Vagina (tissue), 2 donors: ENCODE measurements around the gene HECTD4. TPM values are rescaled to one million over a fixed set of nuclear protein-coding genes. Genes with fewer than 3 reads are reported as not detected.

Experiments
- DNase-seq, 2 donors: peaks; one replicate each; pipeline ENCODE4 v3.0.0-alpha.2; 2017; ENCODE audit errors: extremely low spot score in 2 of 2
- H3K27ac ChIP-seq: fragments of 200-600 bp; sonication (generic); one replicate; pipeline ENCODE4 v1.5.1; 2019
- H3K27me3 ChIP-seq: fragments of 200-600 bp; sonication (generic); one replicate; pipeline ENCODE4 v1.5.1; 2019
- H3K36me3 ChIP-seq, 2 donors: fragments of 200-600 bp; sonication (generic); one replicate each; pipeline ENCODE4 v1.5.1; 2017 to 2019
- H3K4me1 ChIP-seq: fragments of 200-600 bp; sonication (generic); one replicate; pipeline ENCODE4 v1.5.1; 2019
- H3K4me3 ChIP-seq, 2 donors: fragments of 200-600 bp; sonication (generic); 1 replicate in 1 of 2; 2 replicates in 1 of 2; pipeline ENCODE4 v1.5.1; 2016 to 2019
- H3K9me3 ChIP-seq: fragments of 200-600 bp; sonication (generic); one replicate; pipeline ENCODE4 v1.5.1; 2019
- POLR2A ChIP-seq, 2 donors: fragments of 450-650 bp; IDR thresholded peaks; one replicate each; pipeline ENCODE4 v1.6.1; 2017; ENCODE audit warnings: antibody characterized with exemption in 2 of 2, mild to moderate bottlenecking in 2 of 2, moderate library complexity in 2 of 2
- POLR2AphosphoS5 ChIP-seq, 2 donors: sonication (generic); formaldehyde crosslinking; IDR thresholded peaks; one replicate each; pipeline ENCODE4 v1.9.0; 2017; ENCODE audit warnings: antibody characterized with exemption in 2 of 2, mild to moderate bottlenecking in 2 of 2, low read depth in 1 of 2; ENCODE audit not compliant: insufficient read depth in 1 of 2
- intact Hi-C: fragments of 100-400 bp; cut with DNase I; formaldehyde crosslinking; loops from one replicate; pipeline ENCODE4 v1.15.1; 2023
- total RNA-seq: library from RNA; depleted of rRNA; stranded (reverse); fragments of >200 nt; gene quantifications from one replicate; pipeline ENCODE4 v1.2.3, GENCODE V29; 2016
- TF ChIP-seq, protein P1 (sequence below), 3 experiments: fragments of 450-650 bp in 2 of 3; fragments of 200-600 bp in 1 of 3; sonication (generic) in 1 of 3; IDR thresholded peaks; one replicate each; pipeline ENCODE4 v1.5.1; 2017 to 2019; ENCODE audit warnings: antibody characterized with exemption in 3 of 3, mild to moderate bottlenecking in 2 of 3, moderate library complexity in 2 of 3

Gene HECTD4
- total RNA-seq, 1 donor from 2014 or later = 79.6 TPM

DNA sequence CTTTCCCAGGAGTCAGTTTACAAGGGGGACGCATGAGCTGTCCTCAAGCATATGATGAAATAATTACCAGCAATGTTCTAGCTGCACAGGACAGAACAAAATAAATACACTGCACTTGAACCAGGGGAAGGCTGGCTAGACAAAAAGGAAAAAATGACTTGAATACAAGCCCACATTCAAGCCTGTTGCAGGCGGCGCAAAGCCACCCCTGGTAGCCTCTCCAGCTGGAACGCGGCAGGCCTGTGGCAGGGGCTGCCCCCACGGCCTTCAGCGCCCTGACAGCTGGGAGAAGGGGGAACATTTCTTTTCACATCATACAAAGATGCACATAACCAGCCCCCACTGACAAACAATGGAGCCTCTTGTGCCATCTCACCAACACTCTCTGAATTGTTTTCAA lies 199.7 kb downstream of the HECTD4 start:
- H3K27ac ChIP-seq = no peak overlapping the region
- H3K4me3 ChIP-seq = no peak overlapping the region
- no peaks in the 10 kb centered on the region for H3K9me3 ChIP-seq
- no peaks in the 10 kb centered on the region for H3K27me3 ChIP-seq
- H3K4me1 ChIP-seq = no peaks in the 10 kb centered on the region
- intact Hi-C loops = no loop called here
- TF ChIP-seq POLR2A (IDR thresholded peaks at IDR 0.05) (no peak), POLR2AphosphoS5 (IDR thresholded peaks at IDR 0.05; ENCODE audit: insufficient read depth in 1 of 2, low read depth in 1 of 2) (no peak)
- TF ChIP-seq, protein P1, sequence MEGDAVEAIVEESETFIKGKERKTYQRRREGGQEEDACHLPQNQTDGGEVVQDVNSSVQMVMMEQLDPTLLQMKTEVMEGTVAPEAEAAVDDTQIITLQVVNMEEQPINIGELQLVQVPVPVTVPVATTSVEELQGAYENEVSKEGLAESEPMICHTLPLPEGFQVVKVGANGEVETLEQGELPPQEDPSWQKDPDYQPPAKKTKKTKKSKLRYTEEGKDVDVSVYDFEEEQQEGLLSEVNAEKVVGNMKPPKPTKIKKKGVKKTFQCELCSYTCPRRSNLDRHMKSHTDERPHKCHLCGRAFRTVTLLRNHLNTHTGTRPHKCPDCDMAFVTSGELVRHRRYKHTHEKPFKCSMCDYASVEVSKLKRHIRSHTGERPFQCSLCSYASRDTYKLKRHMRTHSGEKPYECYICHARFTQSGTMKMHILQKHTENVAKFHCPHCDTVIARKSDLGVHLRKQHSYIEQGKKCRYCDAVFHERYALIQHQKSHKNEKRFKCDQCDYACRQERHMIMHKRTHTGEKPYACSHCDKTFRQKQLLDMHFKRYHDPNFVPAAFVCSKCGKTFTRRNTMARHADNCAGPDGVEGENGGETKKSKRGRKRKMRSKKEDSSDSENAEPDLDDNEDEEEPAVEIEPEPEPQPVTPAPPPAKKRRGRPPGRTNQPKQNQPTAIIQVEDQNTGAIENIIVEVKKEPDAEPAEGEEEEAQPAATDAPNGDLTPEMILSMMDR (IDR thresholded peaks at IDR 0.05) = no peak
- peaks cover 0 to 53% of the 10 kb centered on the region in 2 donors for H3K36me3 ChIP-seq
- DNase-seq = no peak

DNA sequence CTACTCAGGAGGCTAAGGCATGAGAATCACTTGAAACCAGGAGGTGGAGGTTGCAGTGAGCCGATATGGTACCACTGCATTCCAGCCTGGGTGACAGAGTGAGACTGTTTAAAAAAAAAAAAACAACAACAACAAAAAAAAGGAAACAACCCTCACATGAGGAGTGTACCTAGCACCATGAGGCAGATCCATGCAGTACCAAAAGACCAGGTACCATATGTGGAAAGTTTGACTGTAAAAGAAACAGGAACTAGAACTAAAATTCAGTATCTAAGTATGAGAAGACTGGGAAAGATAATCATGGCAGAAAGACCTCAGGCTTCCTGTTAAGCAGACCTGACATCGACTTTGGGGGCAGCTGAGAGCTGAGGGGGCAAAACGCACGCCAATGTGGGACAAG lies 201.8 kb downstream of the HECTD4 start:
- intact Hi-C loops = no loop called here
- Histone ChIP-seq H3K27me3 (no peaks in the 10 kb centered on the region), H3K36me3 (peaks cover 0 to 71% of the 10 kb centered on the region in 2 donors), H3K27ac (no peak overlapping the region), H3K9me3 (no peaks in the 10 kb centered on the region), H3K4me1 (no peaks in the 10 kb centered on the region), H3K4me3 (no peak overlapping the region)
- no peak for DNase-seq
- TF ChIP-seq POLR2A (IDR thresholded peaks at IDR 0.05) (no peak), POLR2AphosphoS5 (IDR thresholded peaks at IDR 0.05; ENCODE audit: insufficient read depth in 1 of 2, low read depth in 1 of 2) (no peak)
- TF ChIP-seq, protein P1 (IDR thresholded peaks at IDR 0.05) = no peak

- H3K27me3 ChIP-seq = no peaks in the 10 kb centered on the region
- H3K36me3 ChIP-seq = peaks cover 0 to 71% of the 10 kb centered on the region in 2 donors
- H3K4me1 ChIP-seq = no peaks in the 10 kb centered on the region
- no peak for DNase-seq
- no peaks in the 10 kb centered on the region for H3K9me3 ChIP-seq
- H3K27ac ChIP-seq = no peak overlapping the region
- TF ChIP-seq POLR2AphosphoS5 (IDR thresholded peaks at IDR 0.05; ENCODE audit: insufficient read depth in 1 of 2, low read depth in 1 of 2) (no peak), POLR2A (IDR thresholded peaks at IDR 0.05) (no peak)
- TF ChIP-seq, protein P1 (IDR thresholded peaks at IDR 0.05) = no peak
- intact Hi-C loops = no loop called here
- no peak overlapping the region for H3K4me3 ChIP-seq
These were observed 202.3 kb downstream of the HECTD4 start for GRCh38 chr12:112179916-112180315.

DNA sequence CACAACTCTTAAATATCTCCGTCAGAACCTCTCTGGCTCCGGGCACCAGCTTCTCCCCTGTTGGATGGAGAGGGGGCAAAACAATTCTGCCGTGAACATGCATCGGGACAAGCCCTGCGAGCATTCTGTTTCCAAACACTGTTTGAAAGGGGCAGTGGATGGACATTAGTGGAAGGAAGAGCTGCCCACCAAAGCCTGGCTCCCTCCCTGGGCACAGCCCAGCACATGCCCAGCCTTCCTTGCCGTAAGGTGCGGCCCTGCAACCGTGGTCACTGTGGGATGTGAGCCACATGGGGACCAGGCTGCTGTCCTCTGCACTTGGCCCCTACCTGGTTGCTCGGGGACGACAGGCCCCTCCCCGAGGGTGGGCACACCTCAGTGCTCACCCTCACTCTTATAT lies 202.9 kb downstream of the HECTD4 start:
- Histone ChIP-seq H3K9me3 (no peaks in the 10 kb centered on the region), H3K27me3 (no peaks in the 10 kb centered on the region), H3K36me3 (peaks cover 0 to 71% of the 10 kb centered on the region in 2 donors), H3K4me1 (no peaks in the 10 kb centered on the region), H3K4me3 (no peak overlapping the region), H3K27ac (no peak overlapping the region)
- intact Hi-C loops = no loop called here
- DNase-seq = no peak
- TF ChIP-seq POLR2A (IDR thresholded peaks at IDR 0.05) = no peak
- no peak for TF ChIP-seq POLR2AphosphoS5 (IDR thresholded peaks at IDR 0.05; ENCODE audit: insufficient read depth in 1 of 2, low read depth in 1 of 2)

- intact Hi-C loops = no loop called here
- no peak overlapping the region for H3K4me3 ChIP-seq
- H3K27me3 ChIP-seq = no peaks in the 10 kb centered on the region
- DNase-seq = no peak
- H3K27ac ChIP-seq = no peak overlapping the region
- TF ChIP-seq POLR2A (IDR thresholded peaks at IDR 0.05) (no peak), POLR2AphosphoS5 (IDR thresholded peaks at IDR 0.05; ENCODE audit: insufficient read depth in 1 of 2, low read depth in 1 of 2) (no peak)
- TF ChIP-seq, protein P1 (IDR thresholded peaks at IDR 0.05) = no peak
- H3K36me3 ChIP-seq = peaks cover 0 to 69% of the 10 kb centered on the region in 2 donors
- H3K4me1 ChIP-seq = no peaks in the 10 kb centered on the region
- H3K9me3 ChIP-seq = no peaks in the 10 kb centered on the region
These were observed 203.4 kb downstream of the HECTD4 start for GRCh38 chr12:112178796-112179195.
